NCI-H2029 (cell line): ENCODE data around the gene LRRC18.

Experiments used
- DNase-seq: peaks from one replicate; lab custom pipeline; 2025; lab: John Stamatoyannopoulos, UW

LRRC18 gene

DNA sequence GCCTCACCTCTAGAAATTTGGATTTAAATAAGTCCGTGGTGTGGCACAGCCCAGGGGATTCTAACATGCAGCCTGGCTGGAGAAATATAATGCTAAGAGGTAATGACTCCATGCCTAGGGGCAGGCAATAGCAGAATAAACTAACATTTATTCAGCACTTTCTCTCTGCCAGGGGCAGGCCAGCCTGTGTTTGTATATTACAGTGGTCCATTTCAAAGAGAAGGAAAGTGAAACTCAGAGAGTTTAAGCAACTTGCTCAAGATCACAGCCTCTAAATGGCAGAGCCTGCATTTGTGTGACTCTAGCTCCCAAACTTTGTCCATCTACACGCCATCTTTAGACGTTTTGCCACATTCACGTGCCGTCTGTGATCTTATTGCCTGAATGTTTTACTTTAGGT lies 6.7 kb upstream of the LRRC18 start:
- no peak for DNase-seq

DNA sequence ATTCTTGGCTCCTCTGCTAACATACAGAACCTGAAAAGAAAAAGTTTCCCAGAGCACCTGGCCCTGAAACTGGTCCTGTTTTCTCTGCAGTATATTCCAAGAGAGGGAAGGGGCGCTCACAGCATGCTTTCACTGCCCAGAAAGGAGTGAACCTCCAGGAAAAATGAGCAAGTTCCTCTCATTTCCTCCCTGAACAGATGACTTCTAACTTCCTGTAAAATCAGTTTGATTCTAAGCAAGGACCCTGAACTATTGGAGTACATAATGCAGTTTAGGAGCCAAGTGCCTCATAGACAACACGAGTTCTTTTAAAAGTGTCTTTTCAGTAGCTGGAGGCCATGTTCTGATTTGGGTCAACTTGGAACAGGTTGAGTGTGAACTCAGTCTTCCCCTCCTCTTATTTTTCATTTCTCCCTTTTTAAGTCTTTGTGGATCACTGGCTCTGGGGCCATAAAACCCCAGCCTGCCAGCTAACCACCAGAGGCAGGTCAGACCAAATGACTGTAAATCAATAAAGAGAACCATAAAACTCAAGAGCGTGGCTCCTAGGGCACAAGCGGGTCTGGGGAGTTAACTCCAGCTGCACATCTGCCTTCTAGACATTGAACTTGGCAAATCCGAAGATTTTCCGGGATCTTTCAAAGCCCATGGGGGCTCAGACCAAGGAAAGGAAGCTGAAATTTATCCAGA lies 5.9 kb upstream of the LRRC18 start:
- DNase-seq = no peak

DNA sequence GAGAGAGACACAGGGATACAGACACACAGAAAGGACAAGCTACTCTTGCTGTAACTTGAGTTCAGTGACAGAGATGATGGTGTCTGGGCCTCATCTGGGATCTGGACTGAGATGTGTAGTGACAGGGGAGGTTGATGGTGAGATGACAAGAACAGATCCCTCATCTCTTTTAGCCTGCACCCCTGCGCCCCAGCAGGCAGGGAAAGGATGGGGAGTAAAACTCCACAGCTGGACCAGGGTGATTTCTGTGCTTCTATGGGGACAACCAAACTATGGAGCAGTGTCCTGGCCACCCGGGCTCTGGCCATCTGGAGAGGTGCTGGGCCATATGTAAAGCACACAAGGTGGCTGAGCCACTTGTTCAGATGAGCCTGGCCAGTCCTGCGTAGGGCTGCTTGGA lies 4.5 kb upstream of the LRRC18 start:
- no peak for DNase-seq

DNA sequence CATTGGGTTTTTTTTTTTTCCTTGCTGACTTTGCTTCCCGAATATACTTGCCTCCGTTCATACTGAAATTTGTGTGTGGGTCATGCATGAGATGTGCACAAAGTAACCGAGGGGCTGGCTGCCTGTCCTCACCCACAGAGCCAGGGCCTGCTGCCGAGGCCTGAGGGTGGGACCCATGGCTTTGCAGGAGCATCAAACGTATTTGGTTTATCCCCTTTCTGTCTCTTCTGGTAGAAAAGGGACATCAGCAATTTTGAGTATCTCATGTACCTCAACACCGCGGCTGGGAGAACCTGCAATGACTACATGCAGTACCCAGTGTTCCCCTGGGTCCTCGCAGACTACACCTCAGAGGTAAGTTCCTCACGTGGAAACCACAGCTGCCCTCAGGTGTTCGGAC lies 3.5 kb upstream of the LRRC18 start:
- DNase-seq = no peak

DNA sequence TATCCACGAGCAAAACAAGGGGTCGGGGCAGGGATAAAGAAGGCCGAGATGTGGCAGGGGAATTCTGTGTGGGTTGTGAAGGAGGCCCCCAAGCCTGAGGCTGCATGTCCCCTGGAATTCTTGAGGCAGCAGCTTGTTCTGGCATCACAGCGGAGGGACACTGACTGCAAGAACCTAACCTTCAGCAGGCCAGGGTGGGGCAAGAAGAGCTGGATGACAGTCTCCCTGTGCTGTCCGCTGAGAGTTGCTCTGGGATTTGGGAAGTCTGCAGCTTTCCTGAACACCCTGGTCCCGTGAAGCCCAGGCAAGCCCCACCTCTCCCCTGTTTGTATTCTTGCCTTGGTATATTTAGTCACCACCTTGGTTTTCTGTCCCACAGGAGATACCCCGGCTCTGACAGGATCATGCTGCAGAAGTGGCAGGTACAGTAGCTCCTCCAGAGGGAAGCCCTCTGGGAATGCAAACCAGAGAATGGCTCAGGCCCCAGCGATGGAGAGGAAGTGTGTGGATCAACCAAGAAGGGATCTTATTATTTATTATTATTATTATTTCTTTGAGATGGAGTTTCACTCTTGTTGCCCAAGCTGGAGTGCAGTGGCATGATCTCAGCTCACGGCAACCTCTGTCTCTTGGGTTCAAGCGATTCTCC lies 1.9 kb upstream of the LRRC18 start:
- no peak for DNase-seq

DNA sequence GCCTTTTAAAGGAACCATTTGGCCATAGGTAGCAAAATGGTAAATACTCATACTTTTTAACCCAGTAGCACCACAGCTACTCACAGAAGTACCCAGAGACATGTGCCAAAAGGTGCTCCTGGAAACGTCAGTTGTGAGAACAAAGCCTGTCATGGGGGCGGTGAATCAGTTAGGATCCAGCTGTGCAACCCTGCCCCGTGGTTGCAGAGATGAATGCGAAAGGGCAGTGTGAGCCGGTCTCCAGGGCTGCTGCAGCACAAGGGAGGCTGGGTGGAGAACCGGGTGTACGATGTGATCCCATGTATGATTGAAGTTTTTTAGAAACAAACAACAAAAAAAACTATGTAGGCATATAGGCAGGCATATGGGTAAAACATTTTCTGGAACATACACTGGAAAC lies 1.3 kb upstream of the LRRC18 start:
- no peak for DNase-seq

DNA sequence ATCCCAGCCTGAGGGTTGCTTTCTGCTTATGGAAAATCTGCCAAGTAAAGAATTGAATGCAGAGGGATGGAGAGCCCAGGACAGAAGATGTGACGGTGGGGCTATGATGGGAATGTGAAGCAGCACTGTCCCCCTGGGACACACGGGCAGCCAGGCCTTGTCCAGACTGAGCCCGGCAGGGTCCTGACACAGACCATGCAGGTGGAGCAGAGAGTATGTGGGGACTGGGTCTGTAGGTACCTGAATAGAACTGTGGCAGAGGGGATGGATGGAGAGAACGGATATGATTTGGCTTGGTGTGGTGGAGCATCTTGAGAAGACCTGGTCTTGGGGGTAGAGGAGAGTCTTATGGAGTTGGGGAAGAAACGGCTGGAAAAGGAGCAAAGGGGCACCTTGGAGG lies 732 bp upstream of the LRRC18 start:
- no peak for DNase-seq

DNA sequence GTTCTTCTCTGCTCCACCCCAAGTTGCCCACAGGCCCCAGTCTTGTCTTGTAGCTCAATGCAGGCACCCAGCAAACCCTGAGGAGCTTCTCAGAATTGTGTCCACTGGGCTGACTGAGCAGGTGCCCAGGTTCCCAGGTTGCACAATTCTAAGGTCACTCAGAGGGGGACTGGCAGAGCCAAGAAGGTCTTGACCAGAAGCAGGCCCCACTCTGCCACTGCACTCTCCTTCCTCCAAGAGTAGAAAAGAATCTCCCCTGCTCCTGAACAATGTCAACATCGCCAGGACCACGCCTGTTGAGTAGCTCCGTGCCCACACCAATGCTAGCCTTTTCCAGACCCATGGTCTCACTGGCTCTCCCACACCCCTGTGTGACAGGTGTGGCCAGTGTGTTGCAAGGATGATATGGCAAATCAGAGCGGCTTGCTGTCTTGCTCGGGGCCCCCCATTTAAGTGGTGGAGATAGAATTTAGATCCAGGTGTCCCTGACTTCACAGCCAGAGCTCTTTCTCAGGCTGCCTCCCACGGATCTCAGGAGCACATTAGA lies 577 bp downstream of the LRRC18 start:
- no peak for DNase-seq

DNA sequence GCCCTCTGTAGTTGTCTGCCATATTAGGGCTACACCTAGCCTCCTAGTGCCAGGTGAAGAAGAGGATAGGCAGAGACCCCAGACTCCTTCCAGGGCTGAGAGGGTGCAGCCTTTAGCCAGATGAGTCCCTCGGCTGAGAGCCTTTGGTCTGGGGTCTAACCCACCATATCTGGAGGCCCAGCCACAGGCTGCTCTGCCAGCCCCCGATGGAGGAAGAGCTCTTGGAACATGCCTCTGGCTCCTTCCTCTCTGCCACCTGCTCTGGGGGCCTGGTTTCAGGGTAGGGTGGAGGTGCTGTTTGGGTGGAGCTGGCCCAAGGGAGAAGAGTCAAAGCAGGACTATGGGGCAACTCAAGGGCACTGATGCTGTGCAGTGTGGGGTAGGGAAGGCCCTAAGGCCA lies 1.4 kb downstream of the LRRC18 start:
- no peak for DNase-seq

DNA sequence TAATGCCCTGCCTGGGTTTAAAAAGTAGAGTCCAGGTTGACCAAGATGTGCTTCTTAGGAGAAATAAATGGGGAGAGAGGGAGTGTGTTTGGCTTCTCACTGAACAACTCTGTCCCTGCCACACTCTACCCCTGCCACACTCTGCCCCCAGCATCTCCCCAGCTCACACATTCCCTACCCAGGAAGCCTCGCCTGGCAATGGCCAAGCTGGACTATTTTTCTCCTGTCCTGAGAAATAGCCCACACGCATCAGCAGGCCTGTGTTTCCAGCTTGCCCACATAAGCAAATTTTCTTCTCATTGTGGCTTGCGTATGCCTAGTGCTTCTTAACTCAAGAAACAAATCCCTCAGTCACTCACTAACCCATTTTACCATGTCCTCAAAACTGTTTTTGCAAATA lies 1.8 kb downstream of the LRRC18 start:
- DNase-seq = no peak

DNA sequence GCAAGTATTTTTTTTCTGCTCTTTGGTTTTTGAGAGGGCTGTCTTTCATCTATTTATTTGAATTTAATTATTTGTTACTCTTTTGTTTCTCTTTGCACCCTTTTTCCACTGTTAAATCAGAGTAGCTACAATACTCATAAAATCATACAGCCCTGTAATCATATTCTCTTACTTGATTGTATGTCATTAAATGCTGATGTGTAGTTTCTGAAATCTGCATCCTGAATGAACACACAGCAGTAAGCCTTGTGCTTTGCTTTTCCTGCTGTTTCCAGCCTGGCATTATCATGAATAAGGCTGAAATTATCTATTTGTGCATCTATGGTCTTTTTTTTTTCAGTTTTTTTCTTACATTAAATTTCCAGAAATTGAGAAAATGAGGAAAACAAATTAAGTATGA lies 4.1 kb downstream of the LRRC18 start:
- DNase-seq = no peak

DNA sequence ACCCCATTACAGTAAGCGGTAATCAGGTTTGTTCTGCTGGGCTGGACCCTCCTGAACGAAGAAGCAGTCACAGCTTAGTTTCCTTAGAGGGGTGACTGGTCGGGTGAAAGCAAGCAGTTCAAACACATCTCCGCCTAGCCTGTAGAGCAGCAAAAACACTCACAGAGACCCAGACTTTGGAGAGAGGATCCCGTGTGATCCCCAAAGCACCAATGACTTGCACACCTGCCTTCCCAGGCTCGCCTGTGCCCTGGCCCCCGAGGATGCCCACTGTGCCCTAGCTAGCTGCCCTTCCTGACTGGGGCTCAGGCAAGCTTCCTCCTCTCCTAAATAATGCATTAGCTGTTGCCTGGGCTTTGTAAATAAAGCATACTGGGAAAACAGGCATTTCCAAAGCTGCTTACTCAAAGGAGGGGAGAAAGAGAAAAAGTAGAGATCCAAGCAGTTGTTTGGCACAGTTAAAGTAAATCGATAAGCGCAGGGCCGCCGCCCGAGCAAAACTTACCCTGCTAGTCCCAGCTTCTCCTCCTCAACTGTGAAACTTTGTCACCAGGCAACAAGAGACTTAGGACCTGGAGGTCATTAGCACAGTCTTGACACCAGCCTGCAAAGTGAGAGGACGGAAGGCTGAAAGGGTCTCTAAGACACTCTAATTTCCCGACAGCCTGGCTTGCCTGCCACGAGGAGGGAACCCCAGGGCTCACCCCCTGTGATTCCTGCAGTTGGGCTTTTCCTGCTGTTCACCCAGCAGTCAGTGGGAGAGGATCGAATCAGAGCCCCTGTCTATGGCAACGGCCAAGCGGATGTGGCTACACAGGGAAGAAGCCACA lies 4.8 kb downstream of the LRRC18 start:
- no peak for DNase-seq

DNA sequence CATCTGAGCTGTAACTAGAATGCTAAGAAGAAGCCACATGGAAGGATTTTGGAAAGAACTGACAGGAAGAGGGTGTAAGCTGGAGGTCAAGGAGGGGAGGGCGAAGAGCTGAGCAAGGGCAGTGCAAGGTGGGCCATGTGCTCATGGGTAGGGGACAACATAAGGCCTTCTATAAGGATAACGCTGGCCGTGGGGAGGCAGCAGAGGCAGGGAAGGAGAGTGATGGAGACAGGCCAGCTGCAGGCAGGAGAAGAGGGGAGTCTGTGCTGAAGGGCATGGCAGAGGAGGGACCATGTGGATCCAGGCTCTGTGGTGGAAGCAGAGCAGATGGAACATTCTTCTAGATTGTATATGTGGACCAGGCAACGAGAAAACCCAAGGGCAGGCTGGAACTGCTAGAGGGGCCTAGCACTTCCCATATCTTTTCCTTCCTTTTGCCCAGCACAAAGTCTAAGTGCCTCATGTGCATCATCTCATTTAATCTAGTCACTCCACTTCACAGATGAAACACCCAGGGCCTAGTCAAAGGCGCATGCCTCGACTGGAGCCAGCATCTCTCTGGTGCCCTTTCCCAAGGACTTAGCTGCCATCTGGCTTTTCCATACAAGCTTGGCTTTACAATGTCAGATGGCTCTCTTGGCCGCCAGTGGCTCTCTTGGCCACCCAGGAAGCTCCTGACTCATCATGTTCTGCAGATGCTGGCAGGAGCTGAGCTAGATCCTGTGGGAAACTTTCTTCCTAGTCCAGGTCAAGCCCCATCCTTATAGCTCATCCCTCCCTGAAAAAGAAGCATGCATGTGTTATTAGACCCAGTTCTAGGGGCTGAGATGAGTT lies 6.6 kb downstream of the LRRC18 start:
- DNase-seq = no peak

DNA sequence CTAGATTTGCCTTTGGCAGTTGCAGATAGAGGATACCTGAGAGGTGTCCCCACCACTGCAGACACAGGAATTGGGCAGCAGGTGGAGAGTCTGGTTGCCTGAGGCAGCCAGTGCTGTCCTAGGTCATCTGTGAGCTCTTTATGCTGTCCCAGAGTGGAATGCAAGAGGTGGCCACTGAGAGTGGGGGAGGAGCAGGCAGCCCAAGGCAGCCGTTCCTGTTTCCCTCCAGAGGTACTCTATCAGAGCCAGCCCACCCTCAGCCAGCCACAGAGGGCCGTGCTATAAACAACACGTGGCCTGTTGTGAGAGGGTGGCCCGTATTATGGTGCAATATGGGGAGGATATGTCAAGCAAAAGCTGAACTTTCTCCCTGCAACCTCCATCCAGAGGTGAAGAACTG lies 8.5 kb downstream of the LRRC18 start:
- no peak for DNase-seq

DNA sequence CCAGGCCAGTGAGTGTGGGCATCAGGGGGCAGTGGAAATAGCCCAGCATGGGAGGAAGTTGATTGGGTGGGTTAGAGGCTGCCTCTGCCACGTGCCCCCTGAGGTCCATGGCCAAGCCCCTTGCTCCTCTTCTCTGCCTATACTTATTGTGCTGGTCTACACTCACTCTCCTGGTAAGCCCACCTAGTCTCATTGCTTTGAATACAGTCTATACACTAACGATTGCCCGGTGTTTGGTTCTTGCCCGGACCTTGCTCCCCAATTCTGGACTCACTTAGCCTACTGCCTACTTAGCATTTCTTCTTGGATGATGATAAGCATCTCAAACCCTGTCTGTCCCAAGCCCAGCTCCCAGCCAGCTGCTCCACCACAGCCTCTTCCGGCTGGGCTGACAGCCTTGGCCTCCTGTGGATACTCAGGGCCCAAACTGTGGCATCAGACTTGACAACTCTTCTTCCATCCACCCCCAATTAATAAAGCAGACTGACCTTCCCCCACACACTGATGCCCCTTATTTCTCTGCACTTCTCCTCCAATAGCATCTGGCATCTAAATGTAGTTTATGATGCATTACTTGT lies 10.1 kb downstream of the LRRC18 start:
- no peak for DNase-seq

DNA sequence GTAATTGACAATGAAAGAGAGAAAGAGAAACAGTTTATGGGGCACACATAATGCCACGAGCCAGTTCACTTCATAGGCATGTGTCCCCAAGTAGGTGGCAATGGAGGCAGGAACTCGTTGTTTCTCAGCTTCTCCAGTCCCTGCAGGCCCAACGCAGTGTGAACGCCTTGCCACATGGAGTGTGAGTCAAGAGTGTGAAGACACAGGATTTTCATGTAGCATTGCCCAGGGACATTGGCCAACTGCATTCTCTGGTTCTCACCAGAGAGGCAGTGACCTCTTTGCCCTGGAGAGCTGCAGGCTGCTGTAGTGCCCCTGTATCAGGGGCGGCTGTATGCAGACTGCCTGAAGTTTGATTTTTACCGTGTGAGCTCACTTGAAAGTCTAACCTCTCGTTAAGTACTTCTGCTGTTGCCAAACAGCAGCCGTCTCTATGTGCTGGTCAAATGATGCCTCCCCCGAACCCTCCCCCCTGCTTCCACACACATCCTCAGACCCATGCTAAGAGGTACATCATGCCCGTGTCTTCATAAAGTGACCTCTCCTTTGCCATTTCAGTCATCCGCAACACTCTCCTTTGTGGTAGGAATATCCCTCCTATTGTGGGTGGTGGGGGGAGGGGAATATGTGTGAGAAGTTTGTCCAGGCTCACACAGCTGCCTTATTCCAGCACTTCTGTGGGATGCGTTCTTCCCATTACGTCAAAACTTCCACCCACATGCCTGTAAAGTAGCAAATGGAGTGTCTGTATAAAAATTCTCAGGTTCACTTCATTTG lies 12.7 kb downstream of the LRRC18 start:
- no peak for DNase-seq

DNA sequence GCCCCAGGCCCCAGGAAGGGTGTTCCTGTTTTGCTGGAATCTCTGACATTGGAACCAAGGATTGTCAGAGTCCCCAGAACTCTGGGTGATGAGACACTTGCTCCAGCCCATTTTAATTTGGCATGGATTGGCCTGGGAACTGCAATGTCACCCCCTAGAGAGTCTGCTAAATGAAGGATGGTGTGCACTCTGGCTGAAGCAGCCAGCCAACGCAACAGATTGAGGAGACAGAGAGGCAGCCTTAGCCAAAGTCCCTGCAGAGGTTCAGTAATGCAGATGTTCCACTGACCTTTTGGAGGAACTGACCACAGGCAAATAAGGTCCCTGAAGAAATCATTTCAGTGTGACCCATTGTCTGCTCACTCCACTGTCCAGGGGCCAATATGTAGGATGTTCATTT lies 13.4 kb downstream of the LRRC18 start:
- DNase-seq = no peak

DNA sequence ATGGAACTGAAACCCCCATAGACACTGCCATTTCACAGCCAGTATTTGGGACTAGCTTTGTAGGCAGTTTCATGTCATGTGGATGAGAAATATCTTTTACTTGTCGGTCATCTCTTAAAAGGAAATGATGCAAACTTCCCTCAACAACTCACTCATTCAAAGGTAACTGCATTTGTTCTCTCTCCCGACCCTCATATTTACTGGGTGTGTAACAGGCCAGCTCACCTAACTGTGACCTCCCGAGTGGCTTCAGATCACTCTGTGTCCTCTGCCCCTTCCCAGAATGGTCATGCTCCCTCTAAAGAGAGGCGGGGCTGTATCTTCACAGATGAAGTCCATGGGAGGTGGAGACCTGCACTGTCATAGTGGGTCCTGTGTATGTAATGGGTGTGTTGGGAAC lies 14.7 kb downstream of the LRRC18 start:
- DNase-seq = no peak

DNA sequence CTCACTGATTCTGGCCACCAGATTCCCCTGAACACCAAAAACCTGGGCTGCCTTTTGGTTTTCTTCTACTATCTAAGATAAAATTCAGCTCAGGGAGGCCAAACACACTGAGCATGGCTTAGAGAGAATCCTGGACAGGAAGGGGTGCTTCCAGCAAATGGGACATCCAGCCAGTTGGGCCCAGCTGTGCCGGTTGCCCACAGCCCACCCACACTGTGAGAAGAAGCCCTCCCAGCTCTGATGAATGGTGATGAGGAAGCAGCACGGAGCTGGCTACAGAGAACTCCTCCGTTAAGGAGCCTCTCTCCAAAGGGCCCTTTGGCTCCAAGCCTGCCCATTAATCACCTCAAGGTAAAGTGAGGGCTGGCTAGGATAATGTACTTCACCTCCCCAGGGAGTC lies 15.9 kb downstream of the LRRC18 start:
- no peak for DNase-seq

DNA sequence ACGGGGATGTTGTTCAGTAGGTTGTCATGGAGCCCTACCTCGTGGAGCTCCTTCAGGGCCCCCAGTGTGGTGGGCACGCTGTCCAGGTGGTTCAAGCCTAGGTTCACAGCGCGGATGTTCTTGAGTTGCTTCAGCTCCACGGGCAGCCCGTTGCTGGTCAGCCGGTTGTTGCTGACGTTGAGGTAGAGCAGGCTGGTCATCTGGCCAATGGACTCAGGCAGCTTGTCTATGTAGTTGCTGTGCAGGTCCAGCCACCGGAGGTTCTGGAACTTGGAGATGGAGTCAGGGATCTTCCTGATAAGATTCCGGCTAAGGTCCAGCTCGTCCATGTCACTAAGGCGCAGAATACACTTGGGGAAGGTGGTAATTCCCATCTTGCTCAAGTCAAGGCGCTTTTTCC lies 26.0 kb downstream of the LRRC18 start:
- DNase-seq = no peak

DNA sequence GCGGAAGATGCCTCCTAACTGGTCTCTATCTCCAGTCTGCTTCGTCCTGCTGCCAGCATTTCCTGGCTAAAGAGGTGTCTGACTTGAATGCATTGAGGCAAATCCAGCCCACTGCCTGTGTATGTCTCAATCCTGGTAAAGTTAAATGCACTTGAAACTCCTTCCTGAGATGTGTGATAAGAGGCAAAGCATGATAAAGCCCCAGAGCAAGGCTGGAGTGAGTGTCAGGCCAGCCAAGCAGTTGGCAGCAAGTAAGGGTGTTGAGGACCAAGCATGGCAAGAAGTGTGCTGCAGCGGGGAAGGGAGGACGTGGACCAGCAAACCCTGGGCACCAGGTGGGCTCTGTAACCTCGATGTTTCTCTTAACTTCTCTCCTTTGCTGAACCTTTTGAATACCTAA lies 29.1 kb downstream of the LRRC18 start:
- no peak for DNase-seq
